ENCODE data around the gene CAPN1.

The CAPN1 gene

GRCh38 chr11:65204143-65204542 is 22.4 kb downstream of the CAPN1 start:
- DNase-seq (ENCODE audit: low spot score), result no peak

GRCh38 chr11:65204646-65205601 is 23.2 kb downstream of the CAPN1 start:
- DNase-seq (ENCODE audit: low spot score), result peak; percentile 47

- DNase-seq (ENCODE audit: low spot score), result no peak
These were observed 23.9 kb downstream of the CAPN1 start for GRCh38 chr11:65205602-65205967.

- no peak for DNase-seq (ENCODE audit: low spot score)
These were observed 24.7 kb downstream of the CAPN1 start for GRCh38 chr11:65206441-65206841.

GRCh38 chr11:65206901-65207300 is 25.2 kb downstream of the CAPN1 start:
- DNase-seq (ENCODE audit: low spot score), result no peak

GRCh38 chr11:65207918-65208784 is 26.4 kb downstream of the CAPN1 start:
- DNase-seq (ENCODE audit: low spot score), result no peak

GRCh38 chr11:65208785-65209710 is 27.3 kb downstream of the CAPN1 start:
- DNase-seq (ENCODE audit: low spot score), result no peak

- DNase-seq (ENCODE audit: low spot score), result no peak
These were observed 28.1 kb downstream of the CAPN1 start for GRCh38 chr11:65209711-65210360.

- no peak for DNase-seq (ENCODE audit: low spot score)
These were observed 28.6 kb downstream of the CAPN1 start for GRCh38 chr11:65210361-65210731.

- DNase-seq (ENCODE audit: low spot score), result no peak
These were observed 29.0 kb downstream of the CAPN1 start for GRCh38 chr11:65210748-65211147.

GRCh38 chr11:65211293-65212105 is 29.8 kb downstream of the CAPN1 start:
- no peak for DNase-seq (ENCODE audit: low spot score)

GRCh38 chr11:65212226-65212801 is 30.6 kb downstream of the CAPN1 start:
- DNase-seq (ENCODE audit: low spot score), result no peak

GRCh38 chr11:65213322-65214211 is 31.8 kb downstream of the CAPN1 start:
- no peak for DNase-seq (ENCODE audit: low spot score)

GRCh38 chr11:65214212-65214845 is 32.6 kb downstream of the CAPN1 start:
- DNase-seq (ENCODE audit: low spot score), result no peak

GRCh38 chr11:65215441-65216076 is 33.8 kb downstream of the CAPN1 start:
- DNase-seq (ENCODE audit: low spot score), result no peak

GRCh38 chr11:65216830-65217229 is 35.1 kb downstream of the CAPN1 start:
- no peak for DNase-seq (ENCODE audit: low spot score)

- no peak for DNase-seq (ENCODE audit: low spot score)
These were observed 36.0 kb downstream of the CAPN1 start for GRCh38 chr11:65217441-65218423.

Measured in cerebellar cortex (tissue), 1 donor.